ENCODE results near the gene FGFBP2.

The FGFBP2 gene

GRCh38 chr4:15948826-15949225, 14.1 kb downstream of the FGFBP2 start:
- Histone ChIP-seq H3F3A (ENCODE audit: low read depth) (no peaks in the 10 kb centered on the region), H4K20me1 (ENCODE audit: insufficient read depth, low read length, poor library complexity, severe bottlenecking) (no peaks in the 10 kb centered on the region), H3K9me2 (replicated peaks; ENCODE audit: low read depth, low read length) (no peaks in the 10 kb centered on the region), H3K36me3 (ENCODE audit: insufficient read depth, low read length) (no peaks in the 10 kb centered on the region), H3K27me3 (ENCODE audit: insufficient read depth, low read length, poor library complexity, severe bottlenecking) (no peaks in the 10 kb centered on the region), H3K4me1 (ENCODE audit: insufficient read depth, low read length, poor library complexity, severe bottlenecking) (no peaks in the 10 kb centered on the region), H3K4me3 (ENCODE audit: low read length, poor library complexity, severe bottlenecking) (no peak overlapping the region), H3K4me2 (ENCODE audit: low read depth, low read length, poor library complexity, severe bottlenecking) (no peak overlapping the region), H3K9ac (ENCODE audit: low read depth, low read length, poor library complexity, severe bottlenecking) (no peak overlapping the region), H3K79me2 (ENCODE audit: insufficient read depth, low read length) (no peaks in the 10 kb centered on the region), H3K9me3 (ENCODE audit: insufficient read depth, low read depth, low read length) (no peaks in the 10 kb centered on the region), H2AFZ (ENCODE audit: low read length) (no peak overlapping the region)
- TF ChIP-seq EZH2phosphoT487 (IDR thresholded peaks at IDR 0.05; ENCODE audit: borderline replicate concordance) (no peak), CTCF (conservative IDR thresholded peaks at IDR 0.05; ENCODE audit: low read length) (no peak)

- Histone ChIP-seq H3F3A (ENCODE audit: low read depth) (no peaks in the 10 kb centered on the region), H3K4me2 (ENCODE audit: low read depth, low read length, poor library complexity, severe bottlenecking) (no peak overlapping the region), H3K36me3 (ENCODE audit: insufficient read depth, low read length) (no peaks in the 10 kb centered on the region), H3K9me3 (ENCODE audit: insufficient read depth, low read depth, low read length) (no peaks in the 10 kb centered on the region), H4K20me1 (ENCODE audit: insufficient read depth, low read length, poor library complexity, severe bottlenecking) (no peaks in the 10 kb centered on the region), H3K9me2 (replicated peaks; ENCODE audit: low read depth, low read length) (no peaks in the 10 kb centered on the region), H3K79me2 (ENCODE audit: insufficient read depth, low read length) (no peaks in the 10 kb centered on the region), H3K4me1 (ENCODE audit: insufficient read depth, low read length, poor library complexity, severe bottlenecking) (no peaks in the 10 kb centered on the region), H3K9ac (ENCODE audit: low read depth, low read length, poor library complexity, severe bottlenecking) (no peak overlapping the region), H2AFZ (ENCODE audit: low read length) (no peak overlapping the region), H3K27me3 (ENCODE audit: insufficient read depth, low read length, poor library complexity, severe bottlenecking) (no peaks in the 10 kb centered on the region), H3K4me3 (ENCODE audit: low read length, poor library complexity, severe bottlenecking) (no peak overlapping the region)
- TF ChIP-seq CTCF (conservative IDR thresholded peaks at IDR 0.05; ENCODE audit: low read length): no peak
Measured at GRCh38 chr4:15947684-15948083, 15.3 kb downstream of the FGFBP2 start.

GRCh38 chr4:15945516-15945915, 17.5 kb downstream of the FGFBP2 start:
- TF ChIP-seq CTCF (conservative IDR thresholded peaks at IDR 0.05; ENCODE audit: low read length): no peak
- no peak for TF ChIP-seq EZH2phosphoT487 (IDR thresholded peaks at IDR 0.05; ENCODE audit: borderline replicate concordance)
- H3K27me3 ChIP-seq (ENCODE audit: insufficient read depth, low read length, poor library complexity, severe bottlenecking): no peaks in the 10 kb centered on the region
- no peak overlapping the region for H3K4me2 ChIP-seq (ENCODE audit: low read depth, low read length, poor library complexity, severe bottlenecking)
- no peaks in the 10 kb centered on the region for H3K9me2 ChIP-seq (replicated peaks; ENCODE audit: low read depth, low read length)
- H3K36me3 ChIP-seq (ENCODE audit: insufficient read depth, low read length): no peaks in the 10 kb centered on the region
- H3K9ac ChIP-seq (ENCODE audit: low read depth, low read length, poor library complexity, severe bottlenecking): no peak overlapping the region
- no peaks in the 10 kb centered on the region for H3F3A ChIP-seq (ENCODE audit: low read depth)
- no peaks in the 10 kb centered on the region for H3K79me2 ChIP-seq (ENCODE audit: insufficient read depth, low read length)
- H2AFZ ChIP-seq (ENCODE audit: low read length): no peak overlapping the region
- no peaks in the 10 kb centered on the region for H3K4me1 ChIP-seq (ENCODE audit: insufficient read depth, low read length, poor library complexity, severe bottlenecking)
- no peaks in the 10 kb centered on the region for H4K20me1 ChIP-seq (ENCODE audit: insufficient read depth, low read length, poor library complexity, severe bottlenecking)
- H3K4me3 ChIP-seq (ENCODE audit: low read length, poor library complexity, severe bottlenecking): no peak overlapping the region
- no peaks in the 10 kb centered on the region for H3K9me3 ChIP-seq (ENCODE audit: insufficient read depth, low read depth, low read length)

Measured in Loucy (cell line).